GM18526 (cell line): Measurements from ENCODE around the gene VPS4A.

Source experiments
- POLR2A ChIP-seq: IDR thresholded peaks from 3 replicates; pipeline ENCODE4 v1.6.1; 2011; ENCODE audit not compliant: insufficient read length; ENCODE audit errors: extremely low read depth

Gene VPS4A

DNA sequence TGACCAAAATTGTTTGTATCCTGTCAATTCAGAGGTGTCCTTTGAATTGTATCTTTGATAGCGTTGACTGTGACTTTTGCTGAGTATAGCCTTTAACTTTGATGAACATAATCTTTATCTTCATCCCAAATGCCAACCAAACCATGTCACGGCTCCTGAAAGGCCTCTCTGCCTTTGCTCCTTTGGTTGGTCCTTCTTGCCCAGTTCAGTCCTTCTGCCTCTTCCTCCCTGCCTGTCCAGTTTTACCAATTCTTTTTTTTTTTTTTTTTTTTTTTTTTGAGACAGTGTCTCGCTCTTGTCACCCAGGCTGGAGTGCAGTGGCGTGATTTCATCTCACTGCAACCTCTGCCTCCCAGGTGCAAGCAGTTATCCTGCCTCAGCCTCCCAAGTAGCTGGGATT is 12.9 kb upstream of the VPS4A start:
- TF ChIP-seq POLR2A, result no peak

DNA sequence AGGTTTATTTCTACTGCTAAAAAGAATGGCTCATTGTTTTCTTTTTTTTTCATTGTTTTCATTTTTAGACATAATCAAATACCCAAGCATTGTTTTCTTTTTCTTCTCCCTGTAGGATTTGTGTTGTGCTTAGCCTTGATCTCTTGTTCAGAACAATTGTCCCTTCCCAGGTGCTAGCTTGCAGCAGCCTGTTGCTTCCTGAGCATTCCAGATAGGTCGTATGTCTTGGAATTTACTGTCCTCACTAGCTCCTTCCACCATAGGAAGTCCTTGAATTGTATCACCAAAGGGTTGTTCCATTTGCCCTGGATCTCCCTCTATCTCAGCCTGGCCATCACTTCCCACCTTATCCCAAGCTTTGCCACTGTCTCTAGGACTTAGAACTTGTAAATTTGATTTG is 10.0 kb upstream of the VPS4A start:
- no peak for TF ChIP-seq POLR2A

DNA sequence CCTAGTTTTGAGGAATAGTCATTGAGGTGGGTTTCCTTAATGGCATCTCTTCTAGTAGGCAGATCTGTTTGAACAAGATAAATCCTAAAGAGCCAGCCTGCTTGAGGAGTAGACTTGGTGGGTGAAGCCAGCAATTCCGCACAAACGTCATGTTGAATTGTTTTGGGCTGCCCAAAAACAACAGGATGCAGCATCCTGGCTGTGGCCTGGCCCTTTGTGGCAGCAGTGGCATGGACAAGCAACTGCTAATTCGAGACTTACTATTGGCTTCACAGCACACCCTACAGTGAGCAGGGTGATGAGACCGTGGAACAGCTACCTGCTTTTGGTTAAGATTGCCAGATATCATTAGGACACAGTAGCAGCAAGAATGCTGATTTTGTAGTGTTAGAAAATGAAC is 9.3 kb upstream of the VPS4A start:
- no peak for TF ChIP-seq POLR2A

DNA sequence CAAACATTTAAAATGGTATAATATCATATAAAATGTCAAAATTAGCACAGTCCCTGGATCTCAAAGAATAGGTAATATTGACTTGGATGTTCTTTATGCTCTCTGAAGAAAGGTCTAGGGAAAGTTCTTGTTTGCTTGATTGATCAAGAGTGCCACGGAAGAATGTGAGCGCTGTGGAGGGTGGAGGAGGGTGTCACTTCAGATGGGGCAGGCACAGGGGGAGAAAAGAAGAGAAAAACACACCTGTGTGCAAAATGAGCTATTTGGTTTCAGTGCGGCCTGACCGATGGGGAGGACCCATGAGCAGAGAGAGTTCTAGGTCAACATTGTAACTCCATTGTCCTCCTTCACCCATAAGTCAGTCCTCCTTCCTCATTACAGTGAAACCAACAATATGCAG is 8.8 kb upstream of the VPS4A start:
- TF ChIP-seq POLR2A, result no peak

DNA sequence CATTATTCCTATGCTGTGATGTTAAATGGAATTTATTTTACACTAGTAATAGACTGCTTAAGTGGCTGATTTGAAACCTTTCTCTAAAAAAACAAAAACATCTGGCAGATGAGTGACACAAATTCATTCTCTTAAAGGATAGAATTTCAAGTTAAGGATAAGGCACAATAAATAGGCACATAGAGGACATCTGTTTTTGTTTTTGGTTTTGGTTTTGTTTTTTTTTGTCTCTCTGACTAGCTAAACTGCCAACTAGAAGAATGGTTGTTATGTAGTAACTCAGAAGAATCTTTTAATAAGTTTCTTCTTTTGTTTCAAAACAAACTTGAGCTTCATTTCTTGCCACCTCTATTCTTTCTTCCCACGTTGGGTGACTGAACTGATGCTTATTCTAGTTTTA is 5.1 kb upstream of the VPS4A start:
- no peak for TF ChIP-seq POLR2A

DNA sequence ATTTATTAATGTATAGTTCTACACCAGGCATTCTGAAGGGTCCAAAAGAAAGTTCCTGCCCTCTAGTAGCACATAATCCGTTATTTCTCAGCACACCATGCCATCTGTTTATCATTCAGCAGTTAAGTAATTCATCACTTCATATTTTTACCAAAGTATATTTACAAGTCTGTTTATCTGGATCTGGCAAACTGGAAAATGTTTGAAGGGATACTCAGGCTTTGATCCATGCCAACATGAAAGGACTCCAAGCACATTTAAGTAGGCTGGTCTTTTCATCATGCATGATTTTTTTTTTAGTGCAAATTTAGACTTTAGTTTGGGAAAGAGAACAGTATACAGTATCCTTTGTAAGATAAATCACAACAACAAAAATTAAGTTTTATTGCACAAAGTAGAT is 4.1 kb upstream of the VPS4A start:
- no peak for TF ChIP-seq POLR2A

DNA sequence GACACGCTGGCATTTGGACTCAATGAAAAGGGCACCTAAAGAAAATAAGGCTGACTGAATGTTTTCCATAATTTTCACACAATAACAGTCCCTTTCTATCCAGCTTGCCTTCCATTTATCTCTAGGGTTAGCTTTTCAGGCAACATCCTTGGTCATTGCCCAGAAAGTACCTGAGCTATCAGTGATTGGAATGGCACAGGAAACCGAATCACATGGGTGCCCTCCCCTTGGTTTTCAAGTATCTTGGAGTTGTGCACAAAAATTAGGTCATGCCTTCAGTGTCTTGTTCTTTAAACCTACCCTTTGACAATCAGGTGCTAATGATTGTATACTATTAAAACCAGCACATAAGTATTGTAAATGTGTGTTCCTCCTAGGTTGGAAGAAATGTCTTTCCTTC is 3.3 kb upstream of the VPS4A start:
- TF ChIP-seq POLR2A, result no peak

DNA sequence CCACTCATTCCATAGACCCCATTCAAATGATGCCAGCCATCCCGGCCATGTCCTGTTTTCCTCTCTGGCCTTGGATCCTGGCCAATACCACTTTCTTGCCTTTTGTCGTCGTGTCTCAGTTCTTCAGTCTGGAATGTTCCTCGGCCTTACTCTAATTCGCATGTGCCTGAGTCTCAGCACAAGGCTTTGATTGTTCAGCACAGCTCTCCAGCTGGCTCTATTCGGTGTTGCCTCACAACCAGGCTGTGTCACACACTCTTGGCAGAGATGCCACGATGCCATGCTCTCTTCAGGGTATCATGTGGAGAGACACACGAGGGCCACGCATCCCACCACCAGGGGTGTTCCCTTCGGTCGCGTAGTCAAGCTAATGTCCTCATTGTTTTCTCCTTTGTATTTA is 1.8 kb upstream of the VPS4A start:
- TF ChIP-seq POLR2A, result no peak

DNA sequence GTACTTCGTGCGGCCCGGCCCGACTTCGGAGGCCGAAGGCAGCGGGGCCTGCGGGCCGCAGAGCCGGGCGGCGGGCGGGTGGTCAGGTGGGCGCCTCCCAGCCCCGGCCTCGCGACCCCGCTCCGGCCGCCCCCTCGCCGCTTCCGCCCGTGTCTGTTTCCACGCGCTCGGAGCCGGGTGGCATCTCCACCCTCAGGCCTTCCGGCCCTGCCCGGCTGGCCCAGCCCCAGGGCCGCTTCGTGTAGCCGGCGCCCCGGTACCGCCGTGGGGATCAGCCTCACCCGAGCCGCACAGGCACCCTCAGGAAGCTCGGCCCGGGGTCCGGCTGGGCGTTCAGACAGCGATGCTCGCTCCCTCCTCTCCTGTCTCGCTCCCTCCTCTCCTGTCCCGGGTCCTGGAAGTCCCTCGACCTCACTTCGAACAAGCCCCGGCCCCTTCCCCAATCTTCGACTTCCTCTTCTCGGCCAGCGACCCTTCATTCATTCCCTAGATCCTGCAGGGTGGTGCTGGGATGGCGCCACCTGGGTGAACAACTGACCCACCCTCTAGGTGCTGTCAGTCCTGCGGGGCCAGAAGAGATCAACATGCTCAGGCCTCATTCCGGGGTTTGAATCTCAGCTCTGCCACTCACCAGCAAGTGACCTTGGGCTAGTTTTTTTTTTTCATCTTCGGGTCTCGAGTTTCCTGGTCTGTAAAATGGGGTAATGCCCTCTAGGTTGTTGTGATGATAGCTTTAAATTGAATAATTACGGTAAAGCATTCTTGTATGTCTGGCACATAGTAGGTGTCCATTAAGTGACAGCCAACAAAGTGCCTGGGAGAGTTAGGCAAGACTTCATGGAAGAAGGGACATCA is 610 bp downstream of the VPS4A start:
- no peak for TF ChIP-seq POLR2A

DNA sequence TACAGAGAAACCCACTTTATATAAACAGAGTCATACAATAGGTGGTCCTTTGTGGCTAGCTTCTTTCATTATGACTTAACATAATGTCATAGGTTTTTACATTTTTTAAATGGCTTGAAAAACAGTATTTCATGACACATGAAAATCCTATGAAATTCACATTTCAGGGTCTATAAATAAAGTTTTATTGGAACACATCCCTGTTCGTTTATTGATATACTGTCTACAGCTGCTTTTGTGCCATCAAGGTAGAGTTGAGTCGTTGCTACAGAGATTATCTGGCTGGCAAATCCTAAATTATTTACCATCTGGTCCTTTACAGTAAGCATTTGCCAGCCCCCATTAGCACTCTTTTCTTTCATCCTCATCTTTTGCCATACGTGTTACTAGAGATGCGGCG is 2.3 kb downstream of the VPS4A start:
- no peak for TF ChIP-seq POLR2A

DNA sequence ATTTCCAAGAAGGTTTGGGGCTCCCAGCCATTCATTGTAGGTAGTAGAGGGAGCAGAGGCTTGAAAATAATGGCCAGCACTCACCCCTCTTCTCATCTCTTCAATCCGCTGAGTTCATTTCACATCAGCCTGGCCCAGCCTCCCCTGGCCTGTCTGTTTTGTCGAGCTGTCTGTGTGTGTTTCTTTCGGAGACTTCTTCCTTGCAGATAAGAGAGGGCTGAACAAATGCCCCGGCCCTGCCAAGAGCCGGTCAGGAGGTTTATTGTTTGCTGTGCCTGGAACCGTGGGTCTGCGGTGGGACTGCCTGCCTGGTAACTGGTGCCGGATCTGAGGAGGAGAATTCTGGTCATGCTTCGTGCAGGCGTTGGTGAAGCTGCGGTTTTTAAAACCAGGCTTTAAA is 3.4 kb downstream of the VPS4A start:
- no peak for TF ChIP-seq POLR2A

DNA sequence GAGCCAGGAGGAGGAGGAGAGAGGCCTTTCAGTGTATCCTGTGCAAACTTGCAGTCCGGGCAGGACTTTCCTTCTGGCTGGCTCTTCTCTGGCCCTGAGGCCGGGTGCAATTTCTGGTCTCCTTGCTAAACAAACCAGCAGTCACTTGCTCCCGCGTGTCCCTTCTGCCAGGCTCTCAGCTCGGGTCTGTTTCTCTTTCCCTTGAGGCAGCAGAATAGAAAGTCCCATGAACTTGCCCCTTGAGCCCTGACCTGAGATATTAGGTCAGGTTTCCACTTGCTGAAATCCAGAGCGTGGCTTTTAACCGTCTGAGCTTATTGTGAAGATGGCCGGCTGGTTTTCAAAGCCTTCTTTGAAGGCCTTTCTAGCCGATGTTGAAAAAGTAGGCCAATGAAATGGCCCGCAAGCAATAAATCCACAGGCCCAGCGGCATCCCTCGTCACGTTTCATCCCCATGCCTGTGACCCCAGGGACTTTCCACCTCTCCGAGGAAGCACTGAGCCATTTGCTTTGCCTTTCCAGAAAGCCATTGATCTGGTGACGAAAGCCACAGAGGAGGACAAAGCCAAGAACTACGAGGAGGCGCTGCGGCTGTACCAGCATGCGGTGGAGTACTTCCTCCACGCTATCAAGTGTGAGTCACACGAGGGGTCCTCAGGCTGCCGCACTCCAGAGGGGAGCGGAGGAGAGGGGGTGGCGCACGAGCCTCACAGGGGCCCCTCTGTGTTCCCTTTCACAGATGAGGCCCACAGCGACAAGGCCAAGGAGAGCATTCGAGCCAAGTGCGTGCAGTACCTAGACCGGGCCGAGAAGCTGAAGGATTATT is 4.5 kb downstream of the VPS4A start:
- TF ChIP-seq POLR2A, result no peak

DNA sequence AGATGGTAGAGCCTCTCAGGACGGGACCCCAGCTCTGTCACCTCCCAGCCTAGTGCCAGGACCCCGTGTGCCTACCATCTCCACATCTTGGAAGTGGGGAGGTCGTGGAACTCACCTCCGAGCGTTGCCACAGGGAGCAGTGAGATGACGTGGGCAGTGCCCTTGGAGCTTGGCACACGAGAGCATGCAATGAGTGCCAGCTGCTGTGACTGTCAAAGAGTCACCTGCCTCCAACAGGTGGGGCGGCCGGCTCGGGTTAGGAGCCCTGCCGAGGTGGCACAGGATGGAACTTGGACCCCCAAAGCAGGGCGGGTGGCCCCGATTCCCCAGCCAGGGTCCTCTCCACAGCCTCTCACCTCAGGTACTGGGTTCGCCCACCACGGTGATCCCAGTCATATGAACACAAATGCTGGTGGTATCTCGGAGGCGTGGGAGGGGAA is 5.5 kb downstream of the VPS4A start:
- TF ChIP-seq POLR2A, result no peak

DNA sequence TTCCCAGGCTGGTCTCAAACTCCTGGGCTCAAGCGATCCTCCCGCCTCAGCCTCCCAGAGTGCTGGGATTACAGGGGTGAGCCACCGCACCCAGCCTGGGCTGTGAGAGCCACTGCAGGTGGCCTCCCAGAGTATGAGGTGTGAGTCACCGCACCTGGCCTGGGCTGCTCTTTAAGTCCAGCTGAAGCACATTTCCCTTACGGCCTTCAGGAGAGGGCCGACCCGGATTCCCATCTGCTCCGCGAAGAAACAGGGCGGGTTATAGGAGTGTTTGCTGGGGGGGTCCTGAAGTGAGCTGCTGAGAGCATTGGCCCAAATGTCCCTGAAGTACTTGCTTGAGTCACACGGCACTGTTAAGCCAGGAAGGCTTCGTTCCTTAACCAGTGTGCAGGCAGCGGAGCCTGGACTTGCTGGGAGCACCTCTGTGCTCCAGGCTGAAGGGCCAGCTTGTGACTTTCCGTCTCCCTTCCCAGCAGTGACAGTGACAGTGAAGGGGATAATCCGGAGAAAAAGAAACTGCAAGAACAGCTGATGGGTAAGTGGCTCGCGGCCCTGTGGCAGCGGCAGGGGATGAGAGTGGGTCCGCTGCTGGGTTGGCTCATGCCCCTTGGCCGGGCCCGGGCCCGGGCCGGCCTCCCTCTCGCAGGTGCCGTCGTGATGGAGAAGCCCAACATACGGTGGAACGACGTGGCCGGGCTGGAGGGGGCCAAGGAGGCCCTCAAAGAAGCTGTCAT is 7.2 kb downstream of the VPS4A start:
- TF ChIP-seq POLR2A, result no peak

DNA sequence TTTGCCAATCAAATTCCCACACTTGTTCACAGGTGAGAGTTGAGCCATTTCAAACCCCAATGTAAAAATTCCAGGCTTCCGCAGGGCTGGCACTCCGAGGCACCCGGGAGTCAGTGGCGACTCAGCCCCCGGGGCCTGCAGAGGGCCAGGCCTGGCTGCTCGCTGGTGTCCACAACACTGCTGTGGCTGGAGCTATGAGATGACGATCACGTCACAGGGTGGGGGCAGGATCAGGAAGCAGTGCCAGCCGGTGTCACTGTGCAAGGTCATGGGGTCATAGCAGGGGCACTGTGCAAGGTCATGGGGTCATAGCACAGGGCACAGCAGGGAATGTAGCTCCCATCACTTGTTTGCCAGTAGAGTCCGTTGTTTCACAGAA is 7.8 kb downstream of the VPS4A start:
- TF ChIP-seq POLR2A, result no peak

DNA sequence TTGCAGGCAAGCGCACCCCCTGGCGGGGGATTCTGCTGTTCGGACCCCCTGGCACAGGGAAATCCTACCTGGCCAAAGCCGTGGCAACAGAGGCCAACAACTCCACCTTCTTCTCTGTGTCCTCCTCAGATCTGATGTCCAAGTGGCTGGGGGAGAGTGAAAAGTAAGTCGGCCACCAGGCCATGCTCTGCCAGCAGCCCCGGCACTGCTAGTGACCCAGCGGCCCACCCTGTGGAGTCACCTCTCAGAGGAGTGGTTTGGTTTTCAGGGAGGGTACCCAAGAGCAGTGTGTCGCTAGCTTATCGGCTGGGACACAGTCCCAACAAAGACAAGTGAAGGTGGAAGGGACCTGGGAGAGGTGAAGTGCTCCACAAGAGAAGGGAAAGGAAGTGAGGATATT is 8.2 kb downstream of the VPS4A start:
- TF ChIP-seq POLR2A, result no peak
